Effector CD4-positive, alpha-beta T cell (primary cell): Measurements from ENCODE around the gene BUD13.
A peak's percentile ranks its signal among the peaks of the same experiment; 100 is the strongest.
"Not testable (repeated sequence)": the region's sequence is repeated elsewhere in the genome, so short reads cannot be mapped to it uniquely, and the experiment has no call there.

Source experiments
- DNase-seq: peaks from one replicate; pipeline ENCODE4 v3.0.0-alpha.2; 2020
- total RNA-seq: gene quantifications from one replicate; lab custom pipeline; 2026; lab: John Stamatoyannopoulos, UW

Gene BUD13, protein sequence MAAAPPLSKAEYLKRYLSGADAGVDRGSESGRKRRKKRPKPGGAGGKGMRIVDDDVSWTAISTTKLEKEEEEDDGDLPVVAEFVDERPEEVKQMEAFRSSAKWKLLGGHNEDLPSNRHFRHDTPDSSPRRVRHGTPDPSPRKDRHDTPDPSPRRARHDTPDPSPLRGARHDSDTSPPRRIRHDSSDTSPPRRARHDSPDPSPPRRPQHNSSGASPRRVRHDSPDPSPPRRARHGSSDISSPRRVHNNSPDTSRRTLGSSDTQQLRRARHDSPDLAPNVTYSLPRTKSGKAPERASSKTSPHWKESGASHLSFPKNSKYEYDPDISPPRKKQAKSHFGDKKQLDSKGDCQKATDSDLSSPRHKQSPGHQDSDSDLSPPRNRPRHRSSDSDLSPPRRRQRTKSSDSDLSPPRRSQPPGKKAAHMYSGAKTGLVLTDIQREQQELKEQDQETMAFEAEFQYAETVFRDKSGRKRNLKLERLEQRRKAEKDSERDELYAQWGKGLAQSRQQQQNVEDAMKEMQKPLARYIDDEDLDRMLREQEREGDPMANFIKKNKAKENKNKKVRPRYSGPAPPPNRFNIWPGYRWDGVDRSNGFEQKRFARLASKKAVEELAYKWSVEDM
- 28.9 reads per million, percentile 55 among the genes with 10 or more reads in this experiment for total RNA-seq

DNA sequence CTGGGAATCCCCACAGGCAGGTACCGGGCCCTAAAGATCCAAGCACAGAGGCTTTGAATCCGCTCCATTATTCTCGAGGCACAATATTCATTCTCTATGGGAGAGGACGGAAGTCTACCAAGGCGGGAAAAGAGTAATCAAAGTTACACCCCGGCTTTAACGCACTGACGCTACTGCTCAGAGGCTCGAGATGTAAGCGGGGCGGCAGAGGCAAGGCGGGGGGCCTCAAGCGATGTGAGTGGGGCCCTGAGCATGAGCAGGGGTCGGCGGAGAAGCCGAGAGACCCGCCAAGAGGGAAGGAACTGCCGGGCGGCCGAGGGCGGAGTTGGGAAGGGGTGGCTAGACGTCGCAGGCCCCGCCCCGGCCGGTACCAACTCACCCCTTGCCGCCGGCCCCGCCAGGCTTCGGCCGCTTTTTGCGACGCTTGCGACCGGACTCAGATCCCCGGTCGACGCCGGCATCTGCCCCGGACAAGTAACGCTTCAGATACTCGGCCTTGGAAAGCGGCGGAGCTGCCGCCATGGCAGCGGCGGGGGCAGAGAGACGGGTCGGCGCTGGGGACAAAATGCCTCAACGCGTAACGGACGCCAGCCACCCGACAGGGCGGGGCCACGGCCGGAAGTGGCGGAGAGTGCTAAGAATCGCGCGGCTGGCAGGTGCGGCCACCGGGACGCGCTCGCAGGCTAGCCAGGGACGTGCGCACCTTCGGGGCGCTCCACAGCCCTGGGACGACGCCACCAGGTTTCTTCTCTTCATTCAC, at the start of gene BUD13:
Gene BUD13 (minus strand): TSS at position 545 of the 760 bp plus-strand sequence. CDS start 23 bp downstream, at position 522.
- peak; percentile 94 for DNase-seq

DNA sequence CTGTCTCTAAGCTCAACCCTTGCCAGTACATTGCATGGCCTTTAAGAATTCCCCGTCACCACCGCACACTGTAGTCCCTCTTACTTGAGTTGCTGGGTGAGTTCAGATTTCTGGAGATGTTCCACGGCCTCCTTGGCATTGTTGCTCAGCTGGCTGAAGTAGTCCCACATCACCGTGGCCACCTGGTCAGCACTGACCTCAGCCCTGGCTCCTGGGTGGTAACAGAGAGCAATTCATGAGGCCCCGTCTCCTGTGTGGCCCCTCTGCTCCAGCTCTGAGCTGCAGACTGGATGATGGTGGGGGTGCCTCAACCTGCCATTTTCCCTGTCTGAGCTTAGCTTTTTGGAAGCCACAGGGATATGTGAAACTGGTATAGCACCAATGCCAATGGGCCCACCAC, 49.8 kb upstream of the BUD13 start:
- no peak for DNase-seq

GRCh38 chr11:116821050-116821918, 48.5 kb upstream of the BUD13 start:
- no peak for DNase-seq

- DNase-seq, result no peak
Observed at GRCh38 chr11:116819049-116819448, 46.3 kb upstream of the BUD13 start.

- no peak for DNase-seq
Observed at GRCh38 chr11:116814502-116814901, 41.7 kb upstream of the BUD13 start.

- DNase-seq, result no peak
Observed at GRCh38 chr11:116813781-116814471, 41.1 kb upstream of the BUD13 start.

DNA sequence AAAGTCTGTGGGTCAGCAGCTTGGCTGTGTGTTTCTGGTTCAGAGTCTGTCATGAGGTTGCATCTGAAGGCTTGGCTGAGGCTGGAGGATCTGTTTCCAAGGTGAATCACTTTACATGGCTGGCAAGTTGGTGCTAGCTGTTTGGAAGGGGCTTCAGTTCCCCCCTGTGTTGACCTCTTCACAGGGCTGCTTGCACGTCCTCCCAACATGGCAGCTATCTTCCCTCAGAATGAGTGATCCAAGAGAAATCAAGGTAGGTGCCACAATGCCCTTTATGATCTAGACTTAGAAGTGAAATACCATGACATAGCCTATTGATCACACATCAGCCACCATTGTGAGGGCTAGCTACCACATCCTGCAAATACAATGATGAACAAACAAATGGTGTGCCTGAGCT, 40.4 kb upstream of the BUD13 start:
- no peak for DNase-seq

GRCh38 chr11:116812109-116812508, 39.3 kb upstream of the BUD13 start:
- no peak for DNase-seq

GRCh38 chr11:116811194-116811593, 38.4 kb upstream of the BUD13 start:
- no peak for DNase-seq

GRCh38 chr11:116808262-116809175, 35.7 kb upstream of the BUD13 start:
- no peak for DNase-seq

- no peak for DNase-seq
Observed at GRCh38 chr11:116807601-116808261, 34.9 kb upstream of the BUD13 start.

DNA sequence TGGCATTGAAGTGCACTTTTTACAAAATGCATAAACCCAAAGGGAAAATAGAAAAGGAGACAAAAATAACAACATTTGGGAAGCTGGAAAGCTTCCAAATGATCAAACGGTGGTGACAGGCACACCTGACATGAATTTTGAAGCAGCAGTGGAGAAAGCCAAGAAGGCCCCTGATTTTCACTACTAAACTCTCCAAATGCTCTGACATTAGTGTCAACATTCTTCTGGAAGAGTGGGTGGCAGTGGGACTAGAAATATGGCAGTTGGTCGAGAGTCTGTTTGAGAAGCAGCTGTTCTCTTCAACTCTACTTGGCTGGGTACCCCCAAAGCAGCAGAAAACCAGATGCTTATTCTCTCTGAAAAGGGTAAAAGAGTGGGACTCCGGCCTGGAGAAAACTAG, 31.2 kb upstream of the BUD13 start:
- DNase-seq, result no peak

DNA sequence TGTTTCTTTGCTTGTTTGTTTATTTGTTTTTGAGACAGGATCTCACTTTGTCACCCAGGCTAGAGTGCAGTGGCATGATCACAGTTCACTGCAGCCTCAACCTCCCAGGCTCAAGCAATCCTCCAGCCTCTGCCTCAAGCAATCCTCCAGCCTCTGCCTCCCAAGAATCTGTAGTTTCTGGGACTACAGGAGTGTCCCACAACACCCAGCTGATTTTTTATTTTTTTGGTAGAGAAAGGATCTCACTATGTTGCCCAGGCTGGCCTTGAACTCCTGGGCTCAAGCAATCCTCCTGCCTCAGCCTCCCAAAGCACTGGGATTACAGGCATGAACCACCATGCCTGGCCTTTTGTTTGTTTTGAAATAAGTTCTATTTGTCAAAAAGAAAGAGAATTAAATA, 28.9 kb upstream of the BUD13 start:
- DNase-seq, result not testable (repeated sequence)

GRCh38 chr11:116800610-116801009, 27.8 kb upstream of the BUD13 start:
- no peak for DNase-seq

DNA sequence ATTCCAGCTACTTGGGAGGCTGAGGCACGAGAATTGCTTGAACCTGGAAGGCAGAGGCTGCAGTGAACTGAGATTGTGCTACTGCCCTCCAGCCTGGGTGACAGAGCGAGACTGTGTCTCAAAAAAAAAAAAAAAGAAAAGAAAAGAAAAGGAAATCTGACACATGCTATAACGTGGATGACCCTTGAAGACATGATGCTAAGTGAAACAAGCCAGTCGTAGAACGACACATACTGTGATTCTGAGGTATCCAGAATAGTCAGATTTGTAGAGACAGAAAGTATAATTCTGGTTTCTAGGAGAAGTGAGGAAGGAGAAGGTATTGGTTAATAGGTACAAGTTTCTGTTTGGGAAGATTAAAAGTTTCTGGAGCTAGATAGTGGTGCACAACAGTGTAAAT, 25.6 kb upstream of the BUD13 start:
- DNase-seq, result no peak

DNA sequence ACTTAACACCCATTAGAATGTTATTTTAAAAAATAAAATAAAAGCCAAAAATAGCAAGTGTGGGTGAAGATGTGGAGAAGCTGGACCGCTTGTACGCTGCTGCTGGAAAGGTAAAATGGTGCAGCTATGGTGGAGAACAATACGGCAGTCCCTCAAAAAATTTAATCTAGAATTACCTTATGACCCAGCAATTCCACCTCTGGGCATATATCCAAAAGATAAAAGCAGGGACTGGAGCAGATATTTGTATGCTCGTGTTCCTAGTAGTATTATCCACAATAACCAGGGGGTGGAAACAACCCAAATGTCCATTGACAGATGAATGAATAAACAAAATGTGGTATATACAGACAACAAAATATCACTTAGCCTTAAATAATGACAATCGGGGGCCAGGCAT, 25.0 kb upstream of the BUD13 start:
- DNase-seq, result no peak

DNA sequence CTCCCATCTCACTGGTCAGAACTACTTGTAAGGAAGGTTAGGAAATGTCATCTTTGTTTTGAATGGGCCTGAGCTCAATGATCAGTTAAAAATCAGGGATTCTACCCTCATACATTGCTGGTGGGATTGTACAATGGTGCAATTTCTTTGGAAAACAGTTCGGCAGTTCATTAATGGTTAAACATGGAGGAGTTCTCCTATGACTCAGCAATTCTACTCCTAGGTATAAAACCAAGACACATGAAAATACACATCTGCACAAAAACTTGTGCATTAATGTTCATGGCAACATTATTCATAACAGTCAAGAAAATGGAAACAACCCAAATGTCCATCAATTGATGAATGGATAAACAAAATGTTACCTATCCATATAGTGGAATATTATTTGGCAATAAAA, 23.8 kb upstream of the BUD13 start:
- DNase-seq, result no peak

DNA sequence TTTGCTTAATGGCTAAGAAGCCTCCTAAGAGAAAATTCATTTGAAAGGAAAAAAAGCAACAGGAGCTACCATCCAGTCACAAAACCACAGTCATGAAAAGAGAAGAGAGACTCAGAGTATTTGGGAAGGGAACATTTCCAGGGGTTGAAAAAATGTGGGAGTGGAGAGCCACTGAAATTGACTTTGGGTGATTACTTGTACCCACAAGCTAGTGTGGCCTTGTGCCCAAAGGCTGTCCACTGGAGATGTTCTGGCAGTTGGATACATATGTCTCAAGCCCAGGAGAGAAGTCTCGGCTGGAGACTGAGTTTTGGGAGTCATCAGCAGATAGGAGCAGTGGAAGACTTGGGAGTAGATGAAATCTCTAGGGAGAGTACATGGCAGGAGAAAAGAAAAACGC, 22.1 kb upstream of the BUD13 start:
- no peak for DNase-seq

DNA sequence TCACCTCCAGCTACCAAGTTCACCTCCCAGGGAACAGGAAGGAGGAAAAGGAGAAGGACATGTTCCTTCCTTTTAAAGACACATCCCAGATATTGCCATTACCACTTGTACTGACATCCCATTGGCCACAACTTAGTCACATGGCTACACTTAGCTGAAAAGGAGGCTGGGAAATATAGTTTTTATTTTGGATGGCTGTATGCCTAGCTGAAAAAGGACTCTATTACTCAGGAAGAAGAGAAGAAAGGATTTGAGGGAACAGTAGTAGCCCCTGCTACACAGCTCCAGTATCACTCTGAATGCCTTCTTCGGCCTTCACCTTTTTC, 20.9 kb upstream of the BUD13 start:
- no peak for DNase-seq
